ENCODE results near the gene MLPH. TPM values are rescaled to one million over a fixed set of nuclear protein-coding genes. Genes with fewer than 3 reads are reported as not detected.
A peak's percentile ranks its signal among the peaks of the same experiment; 100 is the strongest.

MLPH gene
- total and polyA plus RNA-seq, 2 of the 13 experiments (the other 11 are each of a cell fraction or from before 2014, with no cell fraction given) = 0.12 TPM; not detected in 1

DNA sequence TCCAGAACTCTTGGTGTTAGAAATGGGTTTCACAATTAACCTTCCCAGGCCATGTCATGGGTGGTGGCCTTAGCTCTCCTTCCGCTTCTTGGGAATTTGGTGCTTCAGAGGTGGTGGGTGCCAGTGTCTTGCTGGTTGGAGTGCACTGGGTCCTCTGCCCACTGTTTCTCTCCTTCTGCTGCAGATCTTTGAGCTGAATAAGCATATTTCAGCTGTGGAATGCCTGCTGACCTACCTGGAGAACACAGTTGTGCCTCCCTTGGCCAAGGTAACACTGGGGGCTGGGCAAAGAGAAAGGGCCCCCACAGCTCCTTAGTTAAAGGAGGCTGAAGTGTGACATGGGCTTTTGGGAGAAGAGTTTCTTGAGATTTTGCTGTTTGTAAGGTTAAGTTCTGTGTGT lies 47.3 kb downstream of the MLPH start:
- H3K4me1 ChIP-seq (ENCODE audit: insufficient read depth, low read length) = no peaks in the 10 kb centered on the region
- in situ Hi-C loops (cut with HindIII; ENCODE audit: extremely low pct_ligation_motif_present, low pct_unique_long_range_greater_than_20kb) (no loop called here), intact Hi-C loops (cut with micrococcal nuclease; ENCODE audit: unreplicated experiment) (no loop called here)
- 90% methylated on average over 1 of the region's 1 CpG for WGBS (ENCODE audit: low lambda C conversion rate)
- no peaks in the 10 kb centered on the region for H3K79me2 ChIP-seq (ENCODE audit: insufficient read depth, low read length)
- H3K27me3 ChIP-seq (ENCODE audit: control insufficient read depth in 1 of 2, insufficient read depth in 2 of 2, low read length in 2 of 2) = peaks cover 14 to 91% of the 10 kb centered on the region in 2 experiments; a peak in 4 of 5 replicates
- H3K9me3 ChIP-seq (ENCODE audit: low read length) = no peaks in the 10 kb centered on the region
- no peak overlapping the region for H3K9ac ChIP-seq (ENCODE audit: insufficient read depth, low read depth, low read length)
- BruUV-seq (replicated peaks) = no TSS peak
- TF ChIP-seq ZNF816 (CRISPR knock-in tag; IDR thresholded peaks at IDR 0.05; ENCODE audit: borderline replicate concordance) = no peak
- peak; percentile 76 to 81 for TF ChIP-seq MAFK (conservative IDR thresholded peaks at IDR 0.05 in 1 of 2, IDR thresholded peaks at IDR 0.05 in 1 of 2; ENCODE audit: low read length in 2 of 2)
- TF ChIP-seq, protein P1, sequence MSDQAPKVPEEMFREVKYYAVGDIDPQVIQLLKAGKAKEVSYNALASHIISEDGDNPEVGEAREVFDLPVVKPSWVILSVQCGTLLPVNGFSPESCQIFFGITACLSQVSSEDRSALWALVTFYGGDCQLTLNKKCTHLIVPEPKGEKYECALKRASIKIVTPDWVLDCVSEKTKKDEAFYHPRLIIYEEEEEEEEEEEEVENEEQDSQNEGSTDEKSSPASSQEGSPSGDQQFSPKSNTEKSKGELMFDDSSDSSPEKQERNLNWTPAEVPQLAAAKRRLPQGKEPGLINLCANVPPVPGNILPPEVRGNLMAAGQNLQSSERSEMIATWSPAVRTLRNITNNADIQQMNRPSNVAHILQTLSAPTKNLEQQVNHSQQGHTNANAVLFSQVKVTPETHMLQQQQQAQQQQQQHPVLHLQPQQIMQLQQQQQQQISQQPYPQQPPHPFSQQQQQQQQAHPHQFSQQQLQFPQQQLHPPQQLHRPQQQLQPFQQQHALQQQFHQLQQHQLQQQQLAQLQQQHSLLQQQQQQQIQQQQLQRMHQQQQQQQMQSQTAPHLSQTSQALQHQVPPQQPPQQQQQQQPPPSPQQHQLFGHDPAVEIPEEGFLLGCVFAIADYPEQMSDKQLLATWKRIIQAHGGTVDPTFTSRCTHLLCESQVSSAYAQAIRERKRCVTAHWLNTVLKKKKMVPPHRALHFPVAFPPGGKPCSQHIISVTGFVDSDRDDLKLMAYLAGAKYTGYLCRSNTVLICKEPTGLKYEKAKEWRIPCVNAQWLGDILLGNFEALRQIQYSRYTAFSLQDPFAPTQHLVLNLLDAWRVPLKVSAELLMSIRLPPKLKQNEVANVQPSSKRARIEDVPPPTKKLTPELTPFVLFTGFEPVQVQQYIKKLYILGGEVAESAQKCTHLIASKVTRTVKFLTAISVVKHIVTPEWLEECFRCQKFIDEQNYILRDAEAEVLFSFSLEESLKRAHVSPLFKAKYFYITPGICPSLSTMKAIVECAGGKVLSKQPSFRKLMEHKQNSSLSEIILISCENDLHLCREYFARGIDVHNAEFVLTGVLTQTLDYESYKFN (CRISPR knock-in tag; conservative IDR thresholded peaks at IDR 0.05) = no peak
- TF ChIP-seq MAFF (IDR thresholded peaks at IDR 0.05; ENCODE audit: low read depth, low read length) = peak; percentile 77
- TF ChIP-seq, protein P2, sequence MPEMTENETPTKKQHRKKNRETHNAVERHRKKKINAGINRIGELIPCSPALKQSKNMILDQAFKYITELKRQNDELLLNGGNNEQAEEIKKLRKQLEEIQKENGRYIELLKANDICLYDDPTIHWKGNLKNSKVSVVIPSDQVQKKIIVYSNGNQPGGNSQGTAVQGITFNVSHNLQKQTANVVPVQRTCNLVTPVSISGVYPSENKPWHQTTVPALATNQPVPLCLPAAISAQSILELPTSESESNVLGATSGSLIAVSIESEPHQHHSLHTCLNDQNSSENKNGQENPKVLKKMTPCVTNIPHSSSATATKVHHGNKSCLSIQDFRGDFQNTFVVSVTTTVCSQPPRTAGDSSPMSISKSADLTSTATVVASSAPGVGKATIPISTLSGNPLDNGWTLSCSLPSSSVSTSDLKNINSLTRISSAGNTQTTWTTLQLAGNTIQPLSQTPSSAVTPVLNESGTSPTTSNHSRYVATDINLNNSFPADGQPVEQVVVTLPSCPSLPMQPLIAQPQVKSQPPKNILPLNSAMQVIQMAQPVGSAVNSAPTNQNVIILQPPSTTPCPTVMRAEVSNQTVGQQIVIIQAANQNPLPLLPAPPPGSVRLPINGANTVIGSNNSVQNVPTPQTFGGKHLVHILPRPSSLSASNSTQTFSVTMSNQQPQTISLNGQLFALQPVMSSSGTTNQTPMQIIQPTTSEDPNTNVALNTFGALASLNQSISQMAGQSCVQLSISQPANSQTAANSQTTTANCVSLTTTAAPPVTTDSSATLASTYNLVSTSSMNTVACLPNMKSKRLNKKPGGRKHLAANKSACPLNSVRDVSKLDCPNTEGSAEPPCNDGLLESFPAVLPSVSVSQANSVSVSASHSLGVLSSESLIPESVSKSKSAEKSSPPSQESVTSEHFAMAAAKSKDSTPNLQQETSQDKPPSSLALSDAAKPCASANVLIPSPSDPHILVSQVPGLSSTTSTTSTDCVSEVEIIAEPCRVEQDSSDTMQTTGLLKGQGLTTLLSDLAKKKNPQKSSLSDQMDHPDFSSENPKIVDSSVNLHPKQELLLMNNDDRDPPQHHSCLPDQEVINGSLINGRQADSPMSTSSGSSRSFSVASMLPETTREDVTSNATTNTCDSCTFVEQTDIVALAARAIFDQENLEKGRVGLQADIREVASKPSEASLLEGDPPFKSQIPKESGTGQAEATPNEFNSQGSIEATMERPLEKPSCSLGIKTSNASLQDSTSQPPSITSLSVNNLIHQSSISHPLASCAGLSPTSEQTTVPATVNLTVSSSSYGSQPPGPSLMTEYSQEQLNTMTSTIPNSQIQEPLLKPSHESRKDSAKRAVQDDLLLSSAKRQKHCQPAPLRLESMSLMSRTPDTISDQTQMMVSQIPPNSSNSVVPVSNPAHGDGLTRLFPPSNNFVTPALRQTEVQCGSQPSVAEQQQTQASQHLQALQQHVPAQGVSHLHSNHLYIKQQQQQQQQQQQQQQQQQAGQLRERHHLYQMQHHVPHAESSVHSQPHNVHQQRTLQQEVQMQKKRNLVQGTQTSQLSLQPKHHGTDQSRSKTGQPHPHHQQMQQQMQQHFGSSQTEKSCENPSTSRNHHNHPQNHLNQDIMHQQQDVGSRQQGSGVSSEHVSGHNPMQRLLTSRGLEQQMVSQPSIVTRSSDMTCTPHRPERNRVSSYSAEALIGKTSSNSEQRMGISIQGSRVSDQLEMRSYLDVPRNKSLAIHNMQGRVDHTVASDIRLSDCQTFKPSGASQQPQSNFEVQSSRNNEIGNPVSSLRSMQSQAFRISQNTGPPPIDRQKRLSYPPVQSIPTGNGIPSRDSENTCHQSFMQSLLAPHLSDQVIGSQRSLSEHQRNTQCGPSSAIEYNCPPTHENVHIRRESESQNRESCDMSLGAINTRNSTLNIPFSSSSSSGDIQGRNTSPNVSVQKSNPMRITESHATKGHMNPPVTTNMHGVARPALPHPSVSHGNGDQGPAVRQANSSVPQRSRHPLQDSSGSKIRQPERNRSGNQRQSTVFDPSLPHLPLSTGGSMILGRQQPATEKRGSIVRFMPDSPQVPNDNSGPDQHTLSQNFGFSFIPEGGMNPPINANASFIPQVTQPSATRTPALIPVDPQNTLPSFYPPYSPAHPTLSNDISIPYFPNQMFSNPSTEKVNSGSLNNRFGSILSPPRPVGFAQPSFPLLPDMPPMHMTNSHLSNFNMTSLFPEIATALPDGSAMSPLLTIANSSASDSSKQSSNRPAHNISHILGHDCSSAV (CRISPR knock-in tag; IDR thresholded peaks at IDR 0.05; ENCODE audit: borderline replicate concordance) = no peak
- no peaks in the 10 kb centered on the region for H3K36me3 ChIP-seq (replicated peaks in 1 of 2; ENCODE audit: control insufficient read depth in 1 of 2, insufficient read depth in 2 of 2, low read length in 2 of 2)
- ChIA-PET POLR2A (no interaction called here), CTCF (ENCODE audit: low intra/inter-chr PET ratio, low total read pairs) (no interaction called here)
- H3K4me2 ChIP-seq (ENCODE audit: low read depth, low read length) = no peak overlapping the region
- no peak overlapping the region for H3K4me3 ChIP-seq (replicated peaks in 1 of 3; ENCODE audit: insufficient read depth in 1 of 3, low read depth in 2 of 3, low read length in 3 of 3)
- H3K27ac ChIP-seq (ENCODE audit: extremely low read length, insufficient read depth, low read length) = no peak overlapping the region
- DNase-seq (ENCODE audit: low spot score) (no peak), FAIRE-seq (no peak), ATAC-seq (no peak)
- no peaks in the 10 kb centered on the region for H4K20me1 ChIP-seq (ENCODE audit: insufficient read depth, low read length)
- no peak overlapping the region for H2AFZ ChIP-seq (ENCODE audit: low read length)
